GM13976 (cell line): ENCODE measurements around the gene FAM53B.

Source experiments
- DNase-seq: peaks from one replicate; pipeline ENCODE4 v3.0.0; 2012; ENCODE audit warnings: low spot score
- CTCF ChIP-seq: IDR thresholded peaks from 2 replicates; pipeline ENCODE4 v1.5.1; 2012; ENCODE audit warnings: borderline replicate concordance, mild to moderate bottlenecking; ENCODE audit not compliant: insufficient read depth; ENCODE audit errors: extremely low read depth, missing control alignments, control extremely low read depth
- in situ Hi-C: fragments of 300-500 bp; cut with MboI; formaldehyde crosslinking; loops from one replicate; pipeline ENCODE4 v1.12.0; 2022; ENCODE audit warnings: low sequenced_read_pairs, mixed read lengths, inconsistent platforms; ENCODE audit not compliant: unreplicated experiment

Gene FAM53B

GRCh38 chr10:124646483-124647352 is 97.5 kb downstream of the FAM53B start:
- no peak for TF ChIP-seq CTCF
- in situ Hi-C loops, result no loop called here
- DNase-seq, result no peak

GRCh38 chr10:124645467-124646095 is 98.6 kb downstream of the FAM53B start:
- no peak for DNase-seq
- in situ Hi-C loops, result no loop called here

GRCh38 chr10:124644771-124645415 is 99.3 kb downstream of the FAM53B start:
- in situ Hi-C loops, result no loop called here
- TF ChIP-seq CTCF, result no peak
- DNase-seq, result no peak

More at GRCh38 chr10:124645467-124646095, 98.6 kb downstream of the FAM53B start:
- no peak for TF ChIP-seq CTCF

- DNase-seq, result no peak
- no peak for TF ChIP-seq CTCF
- in situ Hi-C loops, result no loop called here
These were observed 99.9 kb downstream of the FAM53B start for GRCh38 chr10:124644236-124644635.

GRCh38 chr10:124643330-124644009 is 100.7 kb downstream of the FAM53B start:
- no peak for TF ChIP-seq CTCF
- in situ Hi-C loops, result no loop called here
- DNase-seq, result no peak

- in situ Hi-C loops, result no loop called here
- DNase-seq, result no peak
- no peak for TF ChIP-seq CTCF
These were observed 102.0 kb downstream of the FAM53B start for GRCh38 chr10:124642088-124642710.
